Measurements from ENCODE around the gene SHISA9.

GRCh38 chr16:12906765-12907516 is 5.5 kb downstream of the SHISA9 start:
- TF ChIP-seq YY1 (IDR thresholded peaks at IDR 0.05; ENCODE audit: insufficient read depth, insufficient read length): no peak
- no peak for TF ChIP-seq SUZ12 (IDR thresholded peaks at IDR 0.05; ENCODE audit: extremely low read depth, insufficient read depth, insufficient read length)
- TF ChIP-seq ZNF274 (IDR thresholded peaks at IDR 0.05; ENCODE audit: low read depth, low read length): no peak
